Stimulated activated CD8-positive, alpha-beta memory T cell treated with anti-CD3 and anti-CD28 coated beads, Interleukin-15, amount 100 ng/mL, for 24 hours (primary cell): ENCODE measurements around the gene KRT6A.
"Not testable (repeated sequence)": the region's sequence is repeated elsewhere in the genome, so short reads cannot be mapped to it uniquely, and the experiment has no call there.

Source experiments
- DNase-seq: peaks from one replicate; pipeline ENCODE4 v3.0.0-alpha.2; 2020; ENCODE audit warnings: low read depth

Gene KRT6A

GRCh38 chr12:52455821-52456220 is 37.2 kb downstream of the KRT6A start:
- DNase-seq, result no peak

DNA sequence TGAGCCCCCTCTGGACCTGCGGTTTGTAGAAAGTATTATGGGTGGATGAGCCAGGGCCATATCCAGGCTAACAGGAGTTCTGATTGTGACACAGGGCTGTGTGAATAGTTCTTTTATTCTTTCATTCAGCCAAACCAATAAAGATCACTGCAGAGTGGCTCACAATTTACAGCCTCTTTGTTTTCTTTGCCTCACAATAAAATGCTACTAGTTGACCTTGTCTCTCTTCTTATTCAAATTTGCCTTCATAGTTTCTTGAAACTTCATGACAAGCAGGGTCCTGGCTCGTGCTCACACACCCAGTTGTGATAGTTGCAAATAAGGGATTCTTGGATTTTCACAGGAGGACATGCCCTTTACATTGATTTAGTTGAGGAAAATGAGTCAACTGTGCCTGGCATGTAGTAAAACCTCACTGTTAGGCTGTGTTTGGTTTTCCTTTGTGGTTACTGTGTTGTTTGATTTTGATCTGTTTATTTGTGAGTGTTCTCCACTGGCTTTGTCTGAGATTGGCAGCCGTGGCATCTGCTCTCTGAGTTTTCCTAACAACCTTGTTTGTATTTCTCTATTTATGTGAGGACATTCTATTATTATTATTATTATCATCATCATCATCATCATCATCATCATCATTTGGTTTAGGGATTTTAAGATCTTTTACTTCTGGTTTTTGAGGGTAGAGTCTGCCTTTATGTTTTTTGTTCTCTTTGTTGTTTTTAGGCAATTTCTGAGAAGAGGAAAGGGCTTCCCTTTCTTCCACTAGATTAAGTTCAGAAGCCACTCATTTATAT is 38.5 kb downstream of the KRT6A start:
- DNase-seq, result no peak

- no peak for DNase-seq
These were observed 41.0 kb downstream of the KRT6A start, which contains the start of gene KRT6B for GRCh38 chr12:52452101-52452500. TSS of gene KRT6B (minus strand) at chr12:52452146. CDS start at chr12:52452078, 68 bp downstream.

DNA sequence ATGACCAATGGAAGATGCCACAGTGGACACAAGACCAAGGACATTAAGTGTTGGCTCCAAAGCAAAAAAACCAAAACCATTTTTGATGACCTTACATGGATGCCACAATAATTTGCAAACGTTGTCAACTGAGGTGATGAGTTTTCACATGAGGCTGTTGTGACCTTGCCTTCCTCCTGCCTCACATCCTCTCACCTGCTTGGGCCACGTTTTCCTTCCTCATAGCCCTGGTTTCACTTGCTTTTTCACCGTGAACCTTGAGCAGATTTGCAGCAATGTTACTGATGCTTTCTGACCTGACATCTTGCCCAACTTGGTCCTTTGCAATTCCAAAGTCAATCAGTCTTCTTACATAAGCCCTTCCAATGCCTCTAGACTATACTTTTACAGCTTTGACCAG is 44.8 kb downstream of the KRT6A start:
- no peak for DNase-seq

DNA sequence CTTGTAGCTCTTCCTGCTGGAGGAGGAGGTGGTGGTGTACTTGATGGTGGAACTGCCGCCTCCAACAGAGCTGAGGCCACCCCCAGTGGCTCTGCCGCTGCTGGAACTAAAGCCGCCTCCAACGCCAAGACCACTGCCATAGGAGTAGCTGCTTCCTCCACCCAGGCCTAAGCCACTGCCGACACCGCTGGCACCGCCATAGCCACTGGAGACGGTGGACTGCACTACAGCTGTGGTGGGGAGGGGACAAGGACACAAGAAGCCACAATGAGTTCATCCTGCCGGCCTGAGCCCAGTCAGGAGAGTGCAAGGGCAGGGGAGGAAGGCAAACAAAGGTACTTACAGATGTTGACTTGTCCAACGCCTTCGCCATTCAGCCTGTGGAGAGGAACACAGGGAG is 45.9 kb downstream of the KRT6A start:
- not testable (repeated sequence) for DNase-seq

- DNase-seq, result no peak
These were observed 46.6 kb downstream of the KRT6A start for GRCh38 chr12:52446367-52447045.

- DNase-seq, result no peak
These were observed 47.2 kb downstream of the KRT6A start for GRCh38 chr12:52445876-52446275.

- no peak for DNase-seq
These were observed 48.1 kb downstream of the KRT6A start for GRCh38 chr12:52444647-52445595.

GRCh38 chr12:52443966-52444365 is 49.1 kb downstream of the KRT6A start:
- no peak for DNase-seq

DNA sequence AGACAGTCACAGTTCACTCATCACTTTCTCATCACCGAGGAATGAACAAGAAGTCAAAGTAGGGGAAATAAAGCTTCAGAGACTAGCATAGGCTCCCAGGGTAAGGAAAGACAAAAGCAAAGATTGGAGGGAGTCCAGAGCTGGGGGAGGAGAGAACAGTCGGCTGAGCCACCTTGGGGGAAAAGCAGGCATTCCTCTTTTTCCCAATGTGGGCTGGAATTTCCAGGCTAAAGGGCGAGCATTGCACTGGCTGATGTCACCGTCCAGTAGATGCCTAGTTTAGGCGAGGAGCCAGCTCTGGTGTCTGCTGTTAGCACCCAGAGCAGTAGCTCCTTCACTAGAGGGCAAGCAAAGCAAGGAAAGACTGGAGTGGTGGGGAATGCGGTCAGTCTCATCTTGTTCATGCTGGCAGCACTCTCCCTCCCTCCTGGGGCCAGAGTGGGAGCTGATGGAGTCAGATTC is 50.4 kb downstream of the KRT6A start:
- no peak for DNase-seq

DNA sequence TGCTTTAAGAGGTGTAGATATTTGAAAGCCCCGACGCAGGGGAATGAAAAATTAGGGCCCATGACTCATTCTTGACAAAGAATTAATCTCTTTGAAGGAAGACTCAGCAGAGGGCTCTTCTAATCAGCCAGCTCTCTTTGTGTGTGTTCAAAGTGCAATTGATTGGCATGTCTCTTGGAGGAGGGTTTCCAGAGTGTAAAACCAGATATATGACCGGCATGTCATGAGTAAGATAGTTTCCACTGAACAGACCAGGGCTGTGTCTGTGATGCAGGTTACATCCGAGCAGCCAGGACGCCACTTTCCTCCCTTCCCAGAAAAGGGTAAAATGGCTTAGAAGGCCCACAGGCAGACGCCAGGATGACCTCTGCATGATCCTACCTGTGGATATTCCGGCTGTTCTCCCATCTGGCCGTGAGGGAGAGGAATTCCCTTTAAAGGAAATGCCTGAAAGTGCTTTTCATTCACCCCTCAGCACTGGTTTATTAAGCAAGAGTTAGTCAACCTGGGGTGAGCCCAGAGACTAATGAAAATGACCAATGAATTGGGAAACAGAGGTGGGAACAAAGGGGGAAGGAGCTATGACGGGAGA is 51.6 kb downstream of the KRT6A start:
- no peak for DNase-seq

DNA sequence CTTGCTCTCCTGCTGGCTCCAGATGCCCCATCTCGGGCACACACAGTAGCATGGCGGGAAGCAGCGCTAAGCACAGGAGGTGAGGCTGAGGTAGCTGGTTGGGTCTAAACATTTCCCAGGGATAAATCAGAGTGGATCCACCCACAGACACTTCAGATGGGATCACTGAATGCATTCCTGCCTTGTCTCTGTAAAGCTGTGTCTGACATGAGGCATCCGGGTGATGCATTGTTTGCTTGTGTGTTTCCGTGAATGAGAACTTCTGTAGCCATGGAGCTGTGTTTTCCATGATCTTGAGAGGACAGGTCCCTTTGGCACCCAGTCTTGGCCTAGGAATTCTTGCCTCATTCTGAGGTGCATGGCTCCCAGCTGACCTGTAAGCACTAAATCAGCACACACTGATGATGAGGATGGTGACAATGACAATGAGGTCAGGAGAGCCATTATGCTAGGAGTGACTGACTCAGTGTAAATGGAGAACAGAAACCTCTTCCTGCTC is 52.2 kb downstream of the KRT6A start:
- DNase-seq, result no peak

DNA sequence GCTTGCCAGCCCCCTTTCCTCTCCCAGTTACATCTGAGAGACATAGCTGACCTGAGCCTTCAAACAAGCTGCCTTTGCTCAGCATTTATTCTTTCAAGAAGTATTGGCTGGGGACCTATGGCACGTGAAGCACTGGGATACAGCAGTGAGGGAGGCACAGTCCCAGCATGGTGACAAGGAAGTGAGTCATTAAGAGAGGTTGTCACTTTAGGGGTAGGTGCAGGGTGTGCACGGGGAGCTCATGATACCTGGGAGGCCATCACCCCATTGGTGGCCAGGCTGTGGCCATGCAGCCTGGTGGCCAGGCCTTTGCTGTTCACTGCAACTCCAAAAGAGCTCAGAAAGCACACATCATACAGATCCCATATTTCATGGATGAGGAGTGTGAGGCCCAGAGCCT is 53.2 kb downstream of the KRT6A start:
- DNase-seq, result no peak

DNA sequence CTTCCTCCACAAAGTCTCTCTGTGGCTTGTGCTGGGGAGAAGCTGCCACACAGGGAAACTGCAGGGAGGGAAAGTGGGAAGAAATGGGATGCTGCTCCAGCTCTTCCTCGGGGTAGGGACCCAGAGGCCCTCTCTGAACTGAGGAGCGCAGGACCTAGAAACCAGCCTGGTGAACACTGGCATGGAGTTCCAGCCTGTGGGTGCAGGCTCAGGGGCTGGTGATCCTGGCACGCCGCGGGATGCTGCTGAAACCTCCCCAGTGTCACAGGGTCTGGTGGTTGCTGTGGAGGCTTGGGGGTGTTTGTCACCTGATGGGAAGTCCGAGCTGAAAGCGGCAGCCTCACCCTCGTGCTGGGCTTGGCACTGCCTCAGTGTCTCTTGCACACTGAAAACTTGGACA is 53.6 kb downstream of the KRT6A start:
- no peak for DNase-seq

- DNase-seq, result no peak
These were observed 54.5 kb downstream of the KRT6A start for GRCh38 chr12:52438305-52439301.

DNA sequence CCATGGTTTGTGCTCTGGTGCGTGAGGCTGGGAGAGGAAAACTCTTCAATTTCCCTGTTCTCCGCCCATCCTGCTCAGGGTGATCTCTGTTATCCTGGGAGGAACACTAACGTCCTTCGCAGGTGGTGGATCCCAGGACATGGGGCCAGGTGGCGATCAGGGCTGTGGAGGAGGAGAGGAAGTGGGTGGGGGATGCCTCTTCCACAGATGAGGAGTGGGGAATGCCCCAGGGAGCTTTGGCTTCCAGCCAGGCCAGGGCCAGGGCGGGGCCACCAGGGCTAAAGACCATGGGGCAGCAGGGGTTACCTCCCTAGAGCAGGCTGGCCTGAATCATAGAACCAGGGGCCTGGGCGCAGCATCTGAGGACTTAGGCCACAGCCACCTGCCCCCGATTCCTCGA is 55.5 kb downstream of the KRT6A start:
- no peak for DNase-seq
